Cardiac muscle cell (in vitro differentiated cells and primary cell): ENCODE data around the gene HPF1. TPM values are rescaled to one million over a fixed set of nuclear protein-coding genes. Genes with fewer than 3 reads are reported as not detected.

Experiments used
- DNase-seq, 2 donors: peaks; one replicate each; pipeline versions ENCODE4 v3.0.0 to v3.0.0-alpha.2; 2010 to 2017; ENCODE audit warnings: low read depth in 1 of 2, low spot score in 1 of 2
- H3K27ac ChIP-seq: fragments of 200-600 bp; sonication (generic); 2 replicates; pipeline ENCODE4 v1.5.1; 2016
- H3K27me3 ChIP-seq: fragments of 200-600 bp; sonication (generic); 2 replicates; pipeline ENCODE4 v1.6.0; 2016; ENCODE audit warnings: control low read depth
- H3K36me3 ChIP-seq: fragments of 200-600 bp; sonication (generic); 2 replicates; pipeline ENCODE4 v1.5.1; 2016; ENCODE audit warnings: control low read depth
- H3K4me1 ChIP-seq: fragments of 200-600 bp; sonication (generic); 2 replicates; pipeline ENCODE4 v1.8.1; 2017; ENCODE audit warnings: low read depth, mild to moderate bottlenecking, mixed run types
- H3K4me3 ChIP-seq: fragments of 200-600 bp; sonication (generic); 2 replicates; pipeline ENCODE4 v1.5.1; 2016; ENCODE audit warnings: mild to moderate bottlenecking
- H3K9me3 ChIP-seq: fragments of 200-600 bp; sonication (generic); 2 replicates; pipeline ENCODE4 v1.5.1; 2017; ENCODE audit warnings: low read depth, mild to moderate bottlenecking, control low read depth
- CTCF ChIP-seq: IDR thresholded peaks from 2 replicates; pipeline ENCODE4 v1.5.1; 2012; ENCODE audit warnings: low read depth, mild to moderate bottlenecking, low read length
- polyA plus RNA-seq: library from polyadenylated mRNA; unstranded; fragments of >200 nt; fragmentation: Nextera tagmentation; extraction: Ambion mirVana; gene quantifications from 2 replicates; pipeline ENCODE4 v1.2.1, GENCODE V29; 2016
- total RNA-seq: library from RNA; depleted of rRNA; stranded (reverse); fragments of >200 nt; gene quantifications from 2 replicates; pipeline ENCODE4 v1.2.3, GENCODE V29; 2016

Gene HPF1
- total and polyA plus RNA-seq, 2 experiments from 2014 or later: 22.4 to 51.8 TPM

- Histone ChIP-seq H3K36me3 (peaks cover 11% of the 10 kb centered on the region), H3K4me3 (no peak overlapping the region), H3K9me3 (no peaks in the 10 kb centered on the region), H3K4me1 (no peaks in the 10 kb centered on the region), H3K27ac (no peak overlapping the region), H3K27me3 (no peaks in the 10 kb centered on the region)
- DNase-seq: no peak
- TF ChIP-seq CTCF: no peak
Measured at GRCh38 chr4:169727616-169728015, 30.1 kb downstream of the HPF1 start.

GRCh38 chr4:169724260-169724659 is 33.5 kb downstream of the HPF1 start:
- no peak for TF ChIP-seq CTCF

GRCh38 chr4:169723207-169723965 is 34.4 kb downstream of the HPF1 start:
- Histone ChIP-seq H3K27ac (no peak overlapping the region), H3K36me3 (no peaks in the 10 kb centered on the region), H3K27me3 (no peaks in the 10 kb centered on the region), H3K4me3 (no peak overlapping the region), H3K9me3 (no peaks in the 10 kb centered on the region), H3K4me1 (no peaks in the 10 kb centered on the region)
- DNase-seq: peak; percentile 7 to 27
- peak; percentile 25 for TF ChIP-seq CTCF

More at GRCh38 chr4:169724260-169724659, 33.5 kb downstream of the HPF1 start:
- peak in 1 of 2 donors; percentile 63 for DNase-seq
- H3K9me3 ChIP-seq: no peaks in the 10 kb centered on the region
- no peaks in the 10 kb centered on the region for H3K36me3 ChIP-seq
- H3K4me1 ChIP-seq: no peaks in the 10 kb centered on the region
- no peak overlapping the region for H3K4me3 ChIP-seq
- no peak overlapping the region for H3K27ac ChIP-seq
- no peaks in the 10 kb centered on the region for H3K27me3 ChIP-seq

DNA sequence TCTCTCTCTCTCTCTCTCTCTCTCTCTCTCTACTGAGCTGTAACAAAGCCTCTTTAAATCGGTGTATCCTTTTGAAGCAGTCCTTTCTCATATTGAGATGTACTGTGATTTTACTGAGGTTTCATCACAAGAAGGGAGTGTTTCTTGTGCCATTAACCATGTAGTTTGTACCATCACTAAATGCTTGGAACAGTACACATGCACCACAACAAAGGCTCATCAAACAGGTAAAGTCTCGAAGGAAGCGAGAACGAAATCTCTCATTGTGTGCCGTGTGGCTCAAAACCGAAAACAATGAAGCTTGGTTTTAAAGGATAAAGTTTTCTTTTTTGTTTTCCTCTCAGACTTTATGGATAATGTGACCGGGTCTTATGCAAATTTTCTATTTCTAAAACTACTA is 37.2 kb downstream of the HPF1 start:
- Histone ChIP-seq H3K9me3 (no peaks in the 10 kb centered on the region), H3K27ac (no peak overlapping the region), H3K4me3 (no peak overlapping the region), H3K36me3 (no peaks in the 10 kb centered on the region), H3K27me3 (no peaks in the 10 kb centered on the region), H3K4me1 (no peaks in the 10 kb centered on the region)
- no peak for TF ChIP-seq CTCF
- no peak for DNase-seq

DNA sequence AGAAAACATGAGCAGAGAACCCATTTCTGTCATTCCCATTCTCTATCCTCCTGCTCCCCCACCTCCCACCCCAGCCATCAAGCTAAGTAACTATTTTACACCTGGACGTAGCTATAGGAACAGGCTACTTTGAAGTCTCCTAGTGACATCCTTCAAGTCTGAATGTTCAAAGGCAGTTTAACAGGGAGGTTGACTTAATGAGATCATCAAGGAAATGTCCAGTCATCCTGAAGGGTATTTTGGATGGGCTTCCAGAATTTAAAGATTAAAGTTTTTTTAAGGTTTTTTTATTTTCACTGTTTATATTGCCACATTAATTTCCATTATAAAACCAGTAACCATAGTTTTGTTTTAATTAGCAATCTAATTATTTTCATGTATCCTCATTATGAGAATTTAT is 41.1 kb downstream of the HPF1 start:
- H3K4me1 ChIP-seq: no peaks in the 10 kb centered on the region
- no peak overlapping the region for H3K4me3 ChIP-seq
- no peak overlapping the region for H3K27ac ChIP-seq
- no peaks in the 10 kb centered on the region for H3K27me3 ChIP-seq
- TF ChIP-seq CTCF: no peak
- peaks cover 18% of the 10 kb centered on the region for H3K36me3 ChIP-seq
- no peak for DNase-seq
- H3K9me3 ChIP-seq: no peaks in the 10 kb centered on the region
